ENCODE data around the gene CDH18.

The CDH18 gene, protein sequence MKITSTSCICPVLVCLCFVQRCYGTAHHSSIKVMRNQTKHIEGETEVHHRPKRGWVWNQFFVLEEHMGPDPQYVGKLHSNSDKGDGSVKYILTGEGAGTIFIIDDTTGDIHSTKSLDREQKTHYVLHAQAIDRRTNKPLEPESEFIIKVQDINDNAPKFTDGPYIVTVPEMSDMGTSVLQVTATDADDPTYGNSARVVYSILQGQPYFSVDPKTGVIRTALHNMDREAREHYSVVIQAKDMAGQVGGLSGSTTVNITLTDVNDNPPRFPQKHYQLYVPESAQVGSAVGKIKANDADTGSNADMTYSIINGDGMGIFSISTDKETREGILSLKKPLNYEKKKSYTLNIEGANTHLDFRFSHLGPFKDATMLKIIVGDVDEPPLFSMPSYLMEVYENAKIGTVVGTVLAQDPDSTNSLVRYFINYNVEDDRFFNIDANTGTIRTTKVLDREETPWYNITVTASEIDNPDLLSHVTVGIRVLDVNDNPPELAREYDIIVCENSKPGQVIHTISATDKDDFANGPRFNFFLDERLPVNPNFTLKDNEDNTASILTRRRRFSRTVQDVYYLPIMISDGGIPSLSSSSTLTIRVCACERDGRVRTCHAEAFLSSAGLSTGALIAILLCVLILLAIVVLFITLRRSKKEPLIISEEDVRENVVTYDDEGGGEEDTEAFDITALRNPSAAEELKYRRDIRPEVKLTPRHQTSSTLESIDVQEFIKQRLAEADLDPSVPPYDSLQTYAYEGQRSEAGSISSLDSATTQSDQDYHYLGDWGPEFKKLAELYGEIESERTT

DNA sequence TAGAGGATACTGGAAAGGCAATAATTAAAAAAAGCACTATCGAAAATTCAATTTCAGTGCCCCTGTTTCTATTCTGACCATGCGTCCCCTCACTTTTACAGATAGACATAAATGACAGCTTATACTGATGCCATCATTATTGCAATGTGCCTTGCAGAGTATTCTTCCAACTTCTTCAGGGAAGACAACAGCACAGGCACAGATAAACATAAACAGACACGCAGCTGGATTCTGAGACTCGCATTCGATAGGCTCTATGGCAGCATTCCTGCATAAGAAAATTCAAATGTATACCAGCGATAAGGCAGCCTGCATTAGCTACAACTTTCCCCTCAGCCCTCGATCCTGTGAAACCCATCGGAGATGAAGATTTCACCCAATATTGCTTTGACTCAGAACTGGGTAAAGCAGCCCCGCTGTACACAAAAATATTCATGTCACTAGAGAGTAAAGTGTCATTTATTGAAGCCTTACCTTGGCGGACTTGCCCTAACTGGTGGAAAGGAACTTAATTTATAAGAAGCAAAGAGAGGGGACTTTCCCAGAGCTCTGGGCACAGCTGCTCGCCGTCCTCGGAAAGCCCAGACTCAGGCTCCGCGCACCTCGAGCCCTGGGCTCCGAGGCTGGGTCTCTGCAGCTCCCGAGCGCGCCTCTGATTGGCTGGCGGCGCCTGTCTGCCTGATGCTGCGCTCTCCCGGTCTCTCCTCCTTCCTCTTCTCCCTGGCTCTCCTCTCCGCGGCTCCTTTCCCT is at the start of gene CDH18:
Gene CDH18 (minus strand): TSS at position 589 of the 750 bp plus-strand sequence. CDS start 149,214 bp downstream, outside the sequence.
- no peak for DNase-seq

DNA sequence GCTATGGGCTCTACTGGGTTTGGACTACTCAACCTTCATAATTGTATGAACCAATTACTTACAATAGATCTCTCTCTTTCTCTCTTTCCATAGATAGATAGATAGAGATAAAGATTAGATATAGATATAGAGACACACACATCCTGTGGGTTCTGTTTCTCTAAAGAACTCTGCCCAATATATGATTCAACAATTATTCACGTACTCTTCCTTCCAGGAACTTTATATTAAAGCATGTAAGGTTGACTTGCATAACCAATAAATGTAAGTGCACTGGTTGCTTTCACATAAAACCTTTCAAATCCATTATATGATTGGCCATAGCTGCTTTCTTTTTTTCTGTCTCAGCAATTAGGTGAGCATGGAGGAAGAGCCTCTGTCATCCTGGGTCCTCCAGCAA is 46.7 kb upstream of the CDH18 start:
- DNase-seq, result no peak

DNA sequence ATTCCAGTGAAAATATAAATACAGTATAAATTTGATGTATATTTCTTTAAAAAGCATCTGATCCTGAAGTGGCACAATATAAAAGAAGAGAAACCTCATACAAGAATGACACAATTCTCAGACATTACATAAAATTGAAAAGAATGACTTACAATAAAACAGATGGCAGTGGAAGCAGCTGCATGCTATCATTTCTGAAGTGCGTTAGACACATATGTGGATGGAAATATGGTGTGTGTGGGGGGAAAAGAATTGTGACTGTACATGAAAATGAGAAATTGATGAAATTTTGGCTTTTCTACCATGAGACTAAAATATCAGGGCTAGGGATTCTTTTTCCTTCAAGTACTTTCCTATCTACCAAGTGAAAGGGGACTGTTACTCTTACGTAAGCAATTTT is 45.9 kb upstream of the CDH18 start:
- no peak for DNase-seq

DNA sequence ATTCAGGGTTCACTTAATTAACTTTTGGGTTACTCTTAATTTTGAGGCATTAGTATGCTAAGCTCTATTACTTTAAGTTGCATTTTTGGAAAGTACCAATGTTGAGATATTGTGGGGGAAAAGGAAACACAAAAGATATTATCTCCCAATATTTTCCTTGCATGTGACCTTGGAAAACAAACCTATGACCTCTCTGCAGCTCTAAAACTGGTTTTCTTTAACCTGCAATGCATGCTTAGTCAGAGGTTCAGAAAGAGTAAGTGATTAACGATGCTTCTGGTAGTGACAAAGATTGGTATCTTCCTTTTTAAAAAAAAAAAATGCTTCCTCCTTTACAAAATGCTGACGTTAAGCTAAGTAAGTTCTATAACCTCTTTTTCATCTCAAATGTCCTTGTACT is 44.9 kb upstream of the CDH18 start:
- no peak for DNase-seq

DNA sequence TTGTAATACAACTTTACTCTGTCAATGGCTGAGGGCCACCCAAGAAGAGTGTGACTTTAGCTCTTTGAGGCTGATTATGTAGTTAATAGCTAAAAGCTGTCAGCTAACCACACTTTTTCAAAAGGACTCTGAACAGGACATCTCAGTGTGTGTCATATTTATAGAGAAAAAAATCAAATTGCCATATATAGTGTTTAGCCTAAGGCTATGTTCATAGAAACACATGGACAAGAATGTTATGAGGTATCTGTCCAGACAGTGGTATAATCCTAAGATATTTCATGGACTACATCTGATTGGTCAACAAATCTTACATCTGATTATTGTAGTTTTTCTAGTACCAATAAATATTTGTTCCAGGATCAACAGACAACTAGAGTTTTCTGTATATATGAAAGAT is 42.1 kb upstream of the CDH18 start:
- no peak for DNase-seq

- no peak for DNase-seq
These were observed 41.3 kb upstream of the CDH18 start for GRCh38 chr5:20029266-20029665.

DNA sequence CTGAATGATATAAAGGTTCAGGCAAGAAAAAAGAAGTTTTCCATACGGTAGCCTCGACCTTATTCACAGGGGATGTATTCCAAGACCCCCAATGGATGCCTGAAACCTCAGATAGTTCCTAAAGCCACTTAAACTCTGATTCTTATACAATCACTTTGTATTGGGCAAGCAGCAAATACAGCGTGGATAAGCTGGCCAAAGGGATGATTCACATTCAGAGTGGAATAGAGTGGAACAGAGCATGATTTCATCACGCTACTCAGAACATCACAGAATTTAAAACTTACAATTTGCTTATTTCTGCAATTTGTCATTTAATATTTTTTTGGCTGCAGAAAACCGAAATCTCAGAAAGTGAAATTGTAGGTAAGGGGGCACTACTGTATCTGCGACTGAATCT is 40.5 kb upstream of the CDH18 start:
- no peak for DNase-seq

DNA sequence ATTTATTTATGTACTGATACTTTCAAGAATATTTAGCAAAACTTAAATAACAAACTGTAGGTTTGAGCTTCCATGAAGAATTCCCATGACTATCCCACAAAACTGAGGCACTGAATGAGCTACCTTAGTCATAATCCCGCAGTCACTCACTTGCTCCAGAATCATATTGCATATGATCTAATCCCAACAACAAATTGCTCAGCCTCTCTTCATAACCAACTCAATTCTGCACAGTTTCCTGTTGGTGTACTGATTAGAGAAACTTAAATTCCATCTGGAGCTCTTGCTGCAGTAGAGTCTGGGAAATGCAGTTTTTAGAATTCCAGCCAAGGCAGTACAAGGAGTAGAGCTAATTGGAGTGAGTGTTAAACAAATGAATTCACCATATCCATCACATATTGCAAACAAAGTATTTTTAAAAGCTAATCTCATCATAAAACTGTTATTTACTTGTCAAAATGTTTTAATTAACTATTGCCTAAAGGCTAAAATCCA is 35.7 kb upstream of the CDH18 start:
- no peak for DNase-seq

- DNase-seq, result no peak
These were observed 32.2 kb upstream of the CDH18 start for GRCh38 chr5:20020247-20020646.

DNA sequence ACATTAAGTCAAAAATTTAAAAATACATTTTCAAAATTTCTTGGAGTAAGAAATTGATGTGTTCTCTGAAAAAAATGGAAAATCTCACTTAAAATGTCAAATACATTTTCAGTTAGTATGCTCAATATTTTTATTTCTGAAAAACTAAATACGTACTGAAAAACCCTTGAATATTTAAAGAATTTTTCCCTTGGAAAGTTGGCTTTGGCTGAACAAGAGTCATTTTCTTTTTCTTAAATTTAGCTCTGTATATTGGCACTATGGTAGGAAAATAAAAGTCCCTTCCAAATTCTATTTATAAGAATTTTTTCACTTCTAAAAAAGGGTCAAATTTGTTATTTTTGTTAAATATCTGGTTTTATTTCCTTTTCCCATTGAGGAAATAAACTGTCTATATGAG is 29.0 kb upstream of the CDH18 start:
- DNase-seq, result no peak

DNA sequence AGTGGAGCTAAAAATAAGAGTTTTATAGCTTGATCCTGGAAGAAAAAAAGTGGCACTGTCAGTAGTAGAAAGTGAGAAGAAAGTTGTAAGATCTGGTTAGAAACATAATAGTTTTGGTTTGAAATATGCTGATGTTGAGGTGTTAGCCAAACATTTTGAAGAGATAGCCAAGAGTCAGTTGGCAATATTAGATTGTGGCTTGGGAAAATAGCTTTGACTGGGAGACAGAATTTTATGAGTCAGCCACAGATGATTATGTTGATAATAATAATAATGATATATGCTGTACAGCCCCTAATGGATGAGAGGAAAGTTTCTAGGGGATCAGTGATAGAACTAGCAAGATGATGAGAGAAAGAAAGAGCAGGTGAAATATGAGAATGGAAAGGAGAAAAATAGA is 12.4 kb upstream of the CDH18 start:
- no peak for DNase-seq

- DNase-seq, result no peak
These were observed 457 bp upstream of the CDH18 start for GRCh38 chr5:19988457-19988856.

- no peak for DNase-seq
These were observed 1.2 kb downstream of the CDH18 start for GRCh38 chr5:19986806-19987205.

DNA sequence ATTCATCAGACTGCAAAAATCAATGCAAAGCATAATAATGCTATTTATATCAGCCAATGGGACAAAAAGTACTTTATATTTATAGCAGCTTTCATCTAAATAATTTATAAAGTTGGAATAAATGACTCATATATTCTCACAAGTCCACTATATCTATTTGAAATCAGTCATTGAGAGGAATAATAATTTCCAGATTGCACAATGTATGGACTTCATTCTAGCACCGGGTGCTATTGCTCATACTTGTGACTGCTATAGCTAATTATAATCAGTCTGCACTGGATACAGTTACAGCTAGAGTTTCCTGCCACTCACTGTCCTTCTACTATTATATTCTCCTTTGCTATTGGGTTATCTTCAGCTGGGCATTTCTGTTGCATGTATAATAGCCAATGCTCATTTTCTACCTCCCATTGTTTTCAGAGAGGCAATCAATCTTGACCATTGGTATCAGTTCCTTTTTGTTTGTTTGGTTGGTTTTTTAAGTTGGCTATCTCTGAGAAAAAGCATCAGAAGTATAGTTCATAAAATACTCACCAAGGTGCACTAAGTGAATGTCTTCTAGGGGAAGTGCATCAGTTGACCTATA is 1.9 kb downstream of the CDH18 start:
- no peak for DNase-seq

DNA sequence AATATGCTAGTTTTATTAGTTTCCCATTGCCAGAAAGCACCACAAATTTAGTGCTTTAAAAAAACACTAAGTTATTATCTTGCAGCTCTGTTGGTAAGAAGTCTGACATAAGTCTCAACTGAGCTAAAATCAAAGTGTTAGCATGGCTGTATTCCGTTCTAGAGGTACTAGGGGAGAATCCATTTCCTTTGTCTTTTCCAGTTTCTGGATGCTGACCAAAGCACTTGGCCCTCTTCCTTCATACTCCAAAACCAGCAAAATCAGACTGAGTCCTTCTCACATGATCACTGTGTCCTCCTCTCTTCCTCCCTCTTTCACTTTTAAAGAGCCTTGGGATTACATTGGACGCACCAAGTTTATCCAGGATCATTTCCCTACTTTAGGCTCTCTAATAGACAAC is 9.5 kb downstream of the CDH18 start:
- DNase-seq, result no peak

DNA sequence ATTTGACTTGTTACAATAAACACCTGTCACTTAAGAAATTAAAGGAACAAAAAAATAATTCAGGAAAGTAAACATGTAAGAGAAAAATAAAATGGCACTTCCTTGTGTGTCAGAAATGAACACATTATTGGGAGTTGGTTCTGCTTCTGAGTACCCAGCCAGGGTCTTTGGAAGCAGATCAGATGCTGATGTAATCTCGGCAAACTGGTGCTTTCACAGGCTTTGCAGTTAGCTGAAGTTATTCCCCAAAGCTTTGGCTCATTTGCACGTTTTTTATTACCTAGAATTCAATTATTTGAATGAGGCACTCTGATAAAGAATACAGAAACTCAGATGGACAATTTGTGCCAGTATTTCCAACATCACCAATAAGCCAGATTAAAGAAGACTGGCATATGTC is 10.9 kb downstream of the CDH18 start:
- no peak for DNase-seq

- DNase-seq, result no peak
These were observed 12.2 kb downstream of the CDH18 start for GRCh38 chr5:19975795-19976194.

DNA sequence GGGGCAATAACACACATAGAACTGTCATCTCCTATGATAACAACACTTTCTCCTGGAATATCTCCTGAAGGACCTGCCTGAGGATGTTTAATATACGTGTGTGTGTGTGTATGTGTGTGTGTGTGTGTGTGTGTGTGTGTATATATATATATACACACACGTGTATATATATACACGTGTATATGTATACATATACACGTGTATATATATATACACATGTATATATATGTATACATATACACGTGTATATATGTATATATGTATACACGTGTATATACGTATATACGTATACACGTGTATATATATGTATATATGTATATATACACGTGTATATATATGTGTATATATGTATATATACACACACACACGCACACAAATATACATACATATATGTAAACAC is 27.5 kb downstream of the CDH18 start:
- DNase-seq, result no peak

DNA sequence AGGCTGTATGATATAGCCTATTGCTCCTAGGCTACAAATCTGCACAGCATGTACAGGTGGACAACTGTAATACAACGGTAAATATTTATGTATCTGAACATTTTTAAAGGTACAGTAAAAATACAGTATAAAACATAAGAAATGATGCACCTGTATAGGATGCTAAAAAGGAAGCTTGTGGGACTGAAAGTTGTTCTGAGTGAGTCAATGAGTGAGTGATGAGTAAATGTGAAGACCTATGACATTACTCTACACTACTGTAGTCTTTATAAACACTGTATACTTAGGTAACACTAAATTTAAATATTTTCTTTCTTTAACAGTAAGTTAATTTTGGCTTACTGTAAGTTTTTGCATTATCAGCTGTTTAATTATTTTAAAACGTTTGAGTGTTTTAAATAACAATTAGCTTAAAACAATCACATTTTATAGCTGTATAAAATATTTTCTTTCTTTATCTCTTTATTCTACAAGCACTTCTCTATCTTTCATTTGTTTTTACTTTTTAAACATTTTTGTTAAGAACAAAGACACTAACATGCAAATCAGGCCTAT is 28.1 kb downstream of the CDH18 start:
- no peak for DNase-seq

DNA sequence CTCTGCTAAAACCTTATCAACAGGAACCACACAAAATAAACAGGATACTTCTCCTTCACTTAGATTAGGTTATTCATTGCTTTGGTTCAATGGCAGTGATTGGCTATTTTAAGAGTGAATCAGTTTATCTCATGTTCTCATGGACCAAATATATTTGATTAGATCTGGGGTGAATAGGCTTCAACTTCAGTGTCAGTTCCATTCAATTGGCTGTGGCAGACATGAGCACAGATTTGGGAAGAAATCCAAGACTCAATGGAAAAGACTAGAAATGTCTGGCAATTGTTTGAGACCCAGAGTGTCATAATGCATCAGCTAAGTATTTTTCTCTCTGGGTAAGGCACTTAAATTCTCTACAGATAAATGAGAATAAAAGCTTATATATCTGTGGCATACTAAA is 37.1 kb downstream of the CDH18 start:
- DNase-seq, result no peak

GRCh38 chr5:19940192-19940591 is 47.8 kb downstream of the CDH18 start:
- DNase-seq, result no peak

GRCh38 chr5:19930451-19930850 is 57.5 kb downstream of the CDH18 start:
- no peak for DNase-seq
